ENCODE results near the gene MTMR3.

Gene MTMR3

DNA sequence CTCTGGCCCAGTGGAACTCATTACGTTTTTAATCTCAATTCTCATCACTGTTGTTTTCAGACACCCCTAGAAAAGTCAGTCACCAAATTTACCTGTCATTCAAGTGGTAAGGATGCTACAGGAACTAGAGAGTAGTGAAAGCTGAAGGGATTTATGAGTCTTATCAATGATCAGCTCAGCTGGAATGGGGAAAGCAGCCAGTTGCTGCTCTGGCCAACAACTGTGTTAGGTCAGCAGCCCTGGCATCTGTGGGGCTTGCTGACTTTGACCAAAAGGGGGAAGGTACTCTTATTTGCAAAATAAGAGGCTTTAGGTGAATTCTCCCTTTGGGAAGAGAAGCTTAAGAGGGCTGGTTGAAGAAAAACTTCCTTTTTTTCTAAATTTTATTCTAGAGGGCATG is 121.1 kb downstream of the MTMR3 start:
- Mint-ChIP-seq H3K27ac (ENCODE audit: low read depth) (no peak overlapping the region), H3K36me3 (ENCODE audit: insufficient read depth) (peaks cover 33% of the 10 kb centered on the region)
- ATAC-seq (replicated peaks; ENCODE audit: extremely low read depth, poor library complexity, severe bottlenecking) = no peak

DNA sequence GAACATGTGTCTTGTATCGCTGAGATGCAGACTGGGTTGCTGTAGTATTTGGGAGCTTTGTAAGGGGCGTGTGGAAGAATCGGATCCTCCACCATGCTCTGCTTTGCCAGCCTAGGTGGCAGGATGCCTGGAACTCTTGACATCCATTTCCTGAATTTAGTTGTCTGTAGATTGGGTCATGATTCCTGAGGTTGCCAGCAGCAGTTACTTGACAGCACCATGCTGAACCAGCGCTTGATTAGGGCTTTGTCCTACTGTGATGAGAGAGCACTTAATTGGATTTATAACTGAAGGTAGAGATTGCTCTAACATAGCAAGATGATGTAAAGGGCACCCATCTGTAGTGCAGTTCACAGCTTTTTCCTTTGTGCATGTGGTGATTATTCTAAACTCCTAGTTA is 121.7 kb downstream of the MTMR3 start:
- ATAC-seq (replicated peaks; ENCODE audit: extremely low read depth, poor library complexity, severe bottlenecking) (no peak), DNase-seq (ENCODE audit: low spot score in 2 of 2) (no peak)
- Mint-ChIP-seq H3K4me1 (peaks cover 5% of the 10 kb centered on the region), H3K9me3 (no peaks in the 10 kb centered on the region), H3K27ac (ENCODE audit: low read depth) (no peak overlapping the region), H3K36me3 (ENCODE audit: insufficient read depth) (peaks cover 30% of the 10 kb centered on the region), H3K27me3 (no peaks in the 10 kb centered on the region), H3K4me3 (no peak overlapping the region)

More for the DNA sequence above, 121.1 kb downstream of the MTMR3 start:
- no peak for DNase-seq (ENCODE audit: low spot score in 2 of 2)
- no peak overlapping the region for H3K4me3 Mint-ChIP-seq
- H3K27me3 Mint-ChIP-seq = no peaks in the 10 kb centered on the region
- peaks cover 5% of the 10 kb centered on the region for H3K4me1 Mint-ChIP-seq
- no peaks in the 10 kb centered on the region for H3K9me3 Mint-ChIP-seq

- Mint-ChIP-seq H3K4me1 (peaks cover 5% of the 10 kb centered on the region), H3K27ac (ENCODE audit: low read depth) (no peak overlapping the region)
Observed at GRCh38 chr22:30005213-30005857, 122.4 kb downstream of the MTMR3 start.

DNA sequence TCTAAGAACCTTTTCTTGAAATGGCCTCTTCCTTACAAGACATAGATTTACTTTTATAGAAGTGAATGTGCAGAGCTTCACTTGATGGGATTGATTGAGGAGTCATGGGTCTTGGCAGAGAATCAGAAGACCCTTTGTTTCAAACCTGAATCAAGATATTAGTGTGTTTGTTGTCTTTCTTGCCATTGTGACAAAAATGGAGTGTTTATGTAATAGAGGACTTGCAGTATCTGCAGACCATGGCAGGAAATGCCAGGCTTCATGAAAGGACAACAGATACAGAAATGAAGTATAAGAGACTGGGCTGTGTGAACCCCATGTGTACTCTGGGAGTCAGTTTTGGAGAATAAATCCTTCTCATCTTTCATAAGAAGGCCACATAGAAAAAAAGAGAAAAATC is 124.4 kb downstream of the MTMR3 start:
- no peaks in the 10 kb centered on the region for H3K27me3 Mint-ChIP-seq
- DNase-seq (ENCODE audit: low spot score in 2 of 2) = no peak
- H3K36me3 Mint-ChIP-seq (ENCODE audit: insufficient read depth) = peaks cover 29% of the 10 kb centered on the region
- H3K4me1 Mint-ChIP-seq = peaks cover 5% of the 10 kb centered on the region
- H3K4me3 Mint-ChIP-seq = no peak overlapping the region
- no peak overlapping the region for H3K27ac Mint-ChIP-seq (ENCODE audit: low read depth)
- ATAC-seq (replicated peaks; ENCODE audit: extremely low read depth, poor library complexity, severe bottlenecking) = no peak
- H3K9me3 Mint-ChIP-seq = no peaks in the 10 kb centered on the region

More at GRCh38 chr22:30005213-30005857, 122.4 kb downstream of the MTMR3 start:
- Mint-ChIP-seq H3K4me3 (no peak overlapping the region), H3K9me3 (no peaks in the 10 kb centered on the region), H3K27me3 (no peaks in the 10 kb centered on the region), H3K36me3 (ENCODE audit: insufficient read depth) (peaks cover 31% of the 10 kb centered on the region)
- ATAC-seq (replicated peaks; ENCODE audit: extremely low read depth, poor library complexity, severe bottlenecking) (no peak), DNase-seq (ENCODE audit: low spot score in 2 of 2) (peak; percentile 34 to 47)

- Mint-ChIP-seq H3K36me3 (ENCODE audit: insufficient read depth) (peaks cover 36% of the 10 kb centered on the region), H3K4me3 (no peak overlapping the region), H3K27me3 (no peaks in the 10 kb centered on the region), H3K27ac (ENCODE audit: low read depth) (no peak overlapping the region), H3K4me1 (peaks cover 5% of the 10 kb centered on the region), H3K9me3 (no peaks in the 10 kb centered on the region)
- DNase-seq (ENCODE audit: low spot score in 2 of 2) = no peak
- no peak for ATAC-seq (replicated peaks; ENCODE audit: extremely low read depth, poor library complexity, severe bottlenecking)
Observed at GRCh38 chr22:30008401-30008800, 125.4 kb downstream of the MTMR3 start.

DNA sequence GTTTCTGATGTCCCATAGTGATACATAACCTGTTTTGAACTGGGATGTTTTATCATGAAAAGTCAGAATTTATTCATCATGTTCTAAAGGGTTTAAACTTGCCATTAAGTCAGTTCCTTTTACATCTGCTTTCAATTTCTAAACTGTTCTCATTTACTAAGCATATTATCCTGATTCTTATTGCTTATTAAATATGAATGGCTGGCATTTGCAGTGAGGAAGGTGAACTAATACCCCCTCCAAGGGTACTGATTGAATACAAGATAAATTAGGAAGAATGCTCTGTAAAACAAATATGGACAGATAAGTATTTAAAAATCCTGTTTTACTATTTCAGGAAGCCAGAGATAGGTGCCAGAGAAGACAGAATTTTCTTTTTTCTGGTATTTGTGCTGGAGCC is 126.5 kb downstream of the MTMR3 start:
- no peak overlapping the region for H3K4me3 Mint-ChIP-seq
- peaks cover 39% of the 10 kb centered on the region for H3K36me3 Mint-ChIP-seq (ENCODE audit: insufficient read depth)
- peaks cover 5% of the 10 kb centered on the region for H3K4me1 Mint-ChIP-seq
- no peak for DNase-seq (ENCODE audit: low spot score in 2 of 2)
- no peak overlapping the region for H3K27ac Mint-ChIP-seq (ENCODE audit: low read depth)
- H3K9me3 Mint-ChIP-seq = no peaks in the 10 kb centered on the region
- ATAC-seq (replicated peaks; ENCODE audit: extremely low read depth, poor library complexity, severe bottlenecking) = no peak
- H3K27me3 Mint-ChIP-seq = no peaks in the 10 kb centered on the region

DNA sequence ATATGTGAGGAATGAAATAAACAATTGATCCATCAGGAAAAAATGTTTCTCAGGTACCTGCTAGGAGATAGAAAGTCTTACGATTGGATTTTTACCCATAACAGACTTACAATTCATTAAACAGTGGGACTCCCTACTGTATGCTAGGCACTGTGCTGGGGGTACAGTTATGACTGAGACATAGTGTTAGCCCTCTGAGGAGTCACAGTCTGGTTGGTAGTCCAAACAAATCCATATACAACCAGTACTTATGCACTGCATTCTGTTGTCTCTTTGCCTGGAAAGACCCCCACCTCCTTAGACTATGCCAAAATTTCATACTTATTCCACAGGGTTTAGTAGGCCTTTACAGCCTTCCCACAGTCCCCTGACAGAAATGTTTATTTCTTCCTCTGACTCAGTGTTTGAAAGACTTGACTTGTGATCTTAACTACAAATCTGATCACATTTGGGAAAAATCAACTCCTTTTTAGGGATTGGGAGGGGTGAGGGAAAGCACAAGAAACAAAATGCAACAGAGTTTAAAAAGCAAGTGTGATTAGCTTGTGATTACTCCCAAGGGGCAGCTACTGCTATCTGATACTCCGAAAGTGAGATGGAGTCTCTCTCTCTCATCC is 127.9 kb downstream of the MTMR3 start:
- DNase-seq (ENCODE audit: low spot score in 2 of 2) = no peak
- ATAC-seq (replicated peaks; ENCODE audit: extremely low read depth, poor library complexity, severe bottlenecking) = no peak
- no peaks in the 10 kb centered on the region for H3K27me3 Mint-ChIP-seq
- H3K27ac Mint-ChIP-seq (ENCODE audit: low read depth) = no peak overlapping the region
- H3K9me3 Mint-ChIP-seq = no peaks in the 10 kb centered on the region
- no peak overlapping the region for H3K4me3 Mint-ChIP-seq
- peaks cover 46% of the 10 kb centered on the region for H3K36me3 Mint-ChIP-seq (ENCODE audit: insufficient read depth)
- H3K4me1 Mint-ChIP-seq = no peaks in the 10 kb centered on the region

DNA sequence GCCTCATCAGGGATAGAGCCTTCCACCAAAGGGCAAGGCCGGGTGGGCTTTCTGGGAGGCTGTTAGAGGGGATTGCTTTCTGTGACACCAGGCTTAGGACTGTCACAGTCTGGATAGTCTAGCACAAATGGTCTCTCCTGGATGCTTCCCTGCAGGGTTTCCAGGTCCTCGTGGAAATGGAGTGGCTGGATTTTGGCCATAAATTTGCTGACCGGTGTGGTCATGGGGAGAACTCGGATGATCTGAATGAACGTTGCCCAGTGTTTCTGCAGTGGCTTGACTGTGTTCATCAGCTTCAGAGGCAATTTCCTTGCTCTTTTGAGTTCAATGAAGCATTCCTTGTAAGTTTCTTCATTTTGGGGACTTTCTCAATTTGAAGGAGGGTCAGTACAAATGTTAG is 130.2 kb downstream of the MTMR3 start:
- no peak for DNase-seq (ENCODE audit: low spot score in 2 of 2)
- ATAC-seq (replicated peaks; ENCODE audit: extremely low read depth, poor library complexity, severe bottlenecking) = no peak
- Mint-ChIP-seq H3K27ac (ENCODE audit: low read depth) (no peak overlapping the region), H3K27me3 (no peaks in the 10 kb centered on the region), H3K4me1 (no peaks in the 10 kb centered on the region), H3K4me3 (no peak overlapping the region), H3K36me3 (ENCODE audit: insufficient read depth) (peaks cover 47% of the 10 kb centered on the region), H3K9me3 (no peaks in the 10 kb centered on the region)

GRCh38 chr22:30014244-30014643 is 131.3 kb downstream of the MTMR3 start:
- H3K27me3 Mint-ChIP-seq = no peaks in the 10 kb centered on the region
- H3K9me3 Mint-ChIP-seq = no peaks in the 10 kb centered on the region
- peaks cover 50% of the 10 kb centered on the region for H3K36me3 Mint-ChIP-seq (ENCODE audit: insufficient read depth)
- no peak for DNase-seq (ENCODE audit: low spot score in 2 of 2)
- H3K4me3 Mint-ChIP-seq = no peak overlapping the region
- H3K27ac Mint-ChIP-seq (ENCODE audit: low read depth) = peak overlapping the region; percentile 8
- ATAC-seq (replicated peaks; ENCODE audit: extremely low read depth, poor library complexity, severe bottlenecking) = no peak
- H3K4me1 Mint-ChIP-seq = no peaks in the 10 kb centered on the region

- no peak for DNase-seq (ENCODE audit: low spot score in 2 of 2)
- Mint-ChIP-seq H3K9me3 (no peaks in the 10 kb centered on the region), H3K36me3 (ENCODE audit: insufficient read depth) (peaks cover 48% of the 10 kb centered on the region), H3K4me1 (no peaks in the 10 kb centered on the region), H3K27ac (ENCODE audit: low read depth) (peak overlapping the region; percentile 8), H3K4me3 (no peak overlapping the region), H3K27me3 (no peaks in the 10 kb centered on the region)
- no peak for ATAC-seq (replicated peaks; ENCODE audit: extremely low read depth, poor library complexity, severe bottlenecking)
Observed at GRCh38 chr22:30015229-30015797, 132.3 kb downstream of the MTMR3 start.

DNA sequence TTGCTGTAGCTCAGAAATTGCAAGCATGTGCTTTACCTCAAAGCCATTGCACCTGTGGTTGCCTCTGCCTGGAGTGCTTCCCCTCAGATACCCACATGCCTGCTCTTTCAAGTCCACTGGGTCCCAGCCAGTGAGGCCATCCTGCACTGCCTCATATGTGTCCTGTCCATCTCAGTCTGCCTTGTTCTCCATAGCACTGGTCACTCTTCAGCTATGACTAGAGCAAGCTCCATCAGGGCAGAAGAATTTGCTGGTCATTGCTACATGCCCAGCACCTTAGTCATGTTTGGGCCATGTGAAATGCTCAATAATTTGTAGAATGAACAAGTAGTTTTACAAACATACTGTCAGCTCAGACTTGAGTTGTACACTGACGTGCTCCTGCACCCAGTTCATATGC is 132.9 kb downstream of the MTMR3 start:
- DNase-seq (ENCODE audit: low spot score in 2 of 2) (no peak), ATAC-seq (replicated peaks; ENCODE audit: extremely low read depth, poor library complexity, severe bottlenecking) (no peak)
- H3K27ac Mint-ChIP-seq (ENCODE audit: low read depth) = no peak overlapping the region
- H3K9me3 Mint-ChIP-seq = no peaks in the 10 kb centered on the region
- no peaks in the 10 kb centered on the region for H3K27me3 Mint-ChIP-seq
- H3K36me3 Mint-ChIP-seq (ENCODE audit: insufficient read depth) = peaks cover 50% of the 10 kb centered on the region
- H3K4me1 Mint-ChIP-seq = no peaks in the 10 kb centered on the region
- no peak overlapping the region for H3K4me3 Mint-ChIP-seq

- H3K9me3 Mint-ChIP-seq = no peaks in the 10 kb centered on the region
- DNase-seq (ENCODE audit: low spot score in 2 of 2) = no peak
- no peak overlapping the region for H3K4me3 Mint-ChIP-seq
- H3K27ac Mint-ChIP-seq (ENCODE audit: low read depth) = no peak overlapping the region
- peaks cover 56% of the 10 kb centered on the region for H3K36me3 Mint-ChIP-seq (ENCODE audit: insufficient read depth)
- H3K27me3 Mint-ChIP-seq = no peaks in the 10 kb centered on the region
- no peaks in the 10 kb centered on the region for H3K4me1 Mint-ChIP-seq
- no peak for ATAC-seq (replicated peaks; ENCODE audit: extremely low read depth, poor library complexity, severe bottlenecking)
Observed at GRCh38 chr22:30016596-30016995, 133.6 kb downstream of the MTMR3 start.

All from central memory CD8-positive, alpha-beta T cell (primary cell).